Measurements from ENCODE around the gene TENM4.

Gene TENM4

GRCh38 chr11:79417069-79417920, 23.5 kb downstream of the TENM4 start:
- no peak for DNase-seq

- no peak for DNase-seq
Measured at GRCh38 chr11:79415912-79416311, 24.9 kb downstream of the TENM4 start.

GRCh38 chr11:79415411-79415810, 25.4 kb downstream of the TENM4 start:
- no peak for DNase-seq

GRCh38 chr11:79414644-79415317, 26.0 kb downstream of the TENM4 start:
- DNase-seq: no peak

- no peak for DNase-seq
Measured at GRCh38 chr11:79414041-79414440, 26.8 kb downstream of the TENM4 start.

GRCh38 chr11:79413268-79413667, 27.6 kb downstream of the TENM4 start:
- DNase-seq: no peak

- DNase-seq: no peak
Measured at GRCh38 chr11:79412761-79413160, 28.1 kb downstream of the TENM4 start.

- no peak for DNase-seq
Measured at GRCh38 chr11:79409330-79409729, 31.5 kb downstream of the TENM4 start.

GRCh38 chr11:79406376-79406775, 34.5 kb downstream of the TENM4 start:
- DNase-seq: no peak

GRCh38 chr11:79404806-79405205, 36.0 kb downstream of the TENM4 start:
- no peak for DNase-seq

GRCh38 chr11:79404325-79404724, 36.5 kb downstream of the TENM4 start:
- no peak for DNase-seq

GRCh38 chr11:79403839-79404238, 37.0 kb downstream of the TENM4 start:
- DNase-seq: no peak

GRCh38 chr11:79402912-79403311, 37.9 kb downstream of the TENM4 start:
- no peak for DNase-seq

GRCh38 chr11:79400717-79401330, 40.0 kb downstream of the TENM4 start:
- DNase-seq: peak; percentile 24

- DNase-seq: no peak
Measured at GRCh38 chr11:79400206-79400605, 40.6 kb downstream of the TENM4 start.

GRCh38 chr11:79397252-79397651, 43.6 kb downstream of the TENM4 start:
- no peak for DNase-seq

- DNase-seq: no peak
Measured at GRCh38 chr11:79396674-79397073, 44.2 kb downstream of the TENM4 start.

- DNase-seq: no peak
Measured at GRCh38 chr11:79396001-79396400, 44.8 kb downstream of the TENM4 start.

GRCh38 chr11:79393362-79394043, 47.3 kb downstream of the TENM4 start:
- DNase-seq: no peak

- no peak for DNase-seq
Measured at GRCh38 chr11:79392161-79392560, 48.7 kb downstream of the TENM4 start.

- no peak for DNase-seq
Measured at GRCh38 chr11:79390923-79391322, 49.9 kb downstream of the TENM4 start.

- DNase-seq: no peak
Measured at GRCh38 chr11:79390477-79390876, 50.4 kb downstream of the TENM4 start.

- no peak for DNase-seq
Measured at GRCh38 chr11:79388201-79388600, 52.6 kb downstream of the TENM4 start.

Data from NCI-H1694 (cell line).